GM18507 (cell line): ENCODE results near the gene MRPL11.
"Not testable (repeated sequence)": the region's sequence is repeated elsewhere in the genome, so short reads cannot be mapped to it uniquely, and the experiment has no call there.

Experiments used
- DNase-seq: peaks from one replicate; pipeline ENCODE4 v3.0.0; 2011; ENCODE audit warnings: low read depth; ENCODE audit not compliant: insufficient read length; ENCODE audit errors: extremely low spot score
- FAIRE-seq: peaks from 2 replicates; lab custom pipeline; 2011; peaks lifted over from hg19 to GRCh38; lab: Jason Lieb, UNC

The MRPL11 gene

DNA sequence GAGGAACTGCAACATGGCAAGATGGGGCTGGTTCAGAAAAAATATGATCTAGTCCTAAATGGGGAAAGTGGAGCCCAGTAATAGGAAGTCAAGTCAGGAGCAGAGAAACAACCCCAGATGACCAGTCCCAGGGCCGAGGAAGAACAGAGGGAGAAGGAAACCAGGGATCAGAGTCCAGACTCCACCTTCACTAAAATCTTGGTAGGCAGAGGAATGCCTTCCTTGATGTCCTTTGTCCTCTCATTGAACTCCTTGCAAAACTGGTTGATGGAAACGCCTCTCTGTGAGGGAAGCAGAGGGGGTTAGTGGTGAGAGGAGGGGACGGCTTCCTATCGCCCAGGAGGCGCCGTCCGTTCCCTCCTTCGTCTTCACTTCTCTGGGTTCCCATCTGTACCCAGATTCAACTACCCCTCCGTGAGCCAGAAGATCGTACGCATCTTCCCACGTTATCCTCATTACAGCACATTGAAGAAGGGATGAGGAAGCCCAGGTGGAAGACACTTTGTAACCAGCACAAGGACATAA, 607 bp downstream of the MRPL11 start:
- DNase-seq (no peak), FAIRE-seq (no peak)

DNA sequence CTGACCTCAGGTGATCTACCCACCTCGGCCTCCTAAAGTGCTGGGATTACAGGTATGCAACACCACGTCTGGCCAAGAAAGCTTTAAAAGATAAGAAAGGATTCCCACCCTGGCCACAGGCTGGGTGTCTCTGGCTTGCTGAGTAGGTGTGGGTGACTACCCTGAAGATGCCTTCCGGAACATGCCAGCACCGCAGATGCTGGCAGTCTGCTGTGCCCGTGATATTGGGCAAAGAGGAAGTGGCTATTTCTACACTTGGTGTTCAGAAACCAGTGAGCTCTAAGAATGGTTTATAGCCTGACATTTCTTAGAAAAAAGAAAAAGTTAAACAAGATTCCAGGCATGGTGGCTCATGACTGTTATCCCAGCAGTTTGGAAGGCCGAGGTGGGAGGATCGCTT, 6.1 kb downstream of the MRPL11 start:
- DNase-seq (no peak), FAIRE-seq (no peak)

DNA sequence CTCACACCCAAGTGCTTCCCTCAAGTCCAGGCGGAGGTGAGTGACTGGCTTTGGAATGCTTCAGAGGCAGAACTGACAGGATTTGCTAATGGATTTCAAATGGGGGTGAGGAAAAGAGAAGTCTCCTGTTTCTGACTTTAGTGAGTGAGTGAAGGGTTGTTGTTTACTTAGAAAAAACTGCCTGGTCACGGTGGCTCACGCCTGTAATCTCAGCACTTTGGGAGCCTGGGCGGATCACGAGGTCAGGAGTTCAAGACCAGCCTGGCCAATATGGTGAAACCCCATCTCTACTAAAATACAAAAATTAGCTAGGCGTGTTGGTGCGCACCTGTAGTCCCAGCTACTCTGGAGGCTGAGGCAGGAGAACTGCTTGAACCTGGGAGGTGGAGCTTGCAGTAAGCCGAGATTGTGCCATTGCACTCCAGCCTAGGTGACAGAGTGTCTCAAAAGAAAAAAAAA, 6.7 kb downstream of the MRPL11 start:
- DNase-seq, FAIRE-seq: not testable (repeated sequence)

DNA sequence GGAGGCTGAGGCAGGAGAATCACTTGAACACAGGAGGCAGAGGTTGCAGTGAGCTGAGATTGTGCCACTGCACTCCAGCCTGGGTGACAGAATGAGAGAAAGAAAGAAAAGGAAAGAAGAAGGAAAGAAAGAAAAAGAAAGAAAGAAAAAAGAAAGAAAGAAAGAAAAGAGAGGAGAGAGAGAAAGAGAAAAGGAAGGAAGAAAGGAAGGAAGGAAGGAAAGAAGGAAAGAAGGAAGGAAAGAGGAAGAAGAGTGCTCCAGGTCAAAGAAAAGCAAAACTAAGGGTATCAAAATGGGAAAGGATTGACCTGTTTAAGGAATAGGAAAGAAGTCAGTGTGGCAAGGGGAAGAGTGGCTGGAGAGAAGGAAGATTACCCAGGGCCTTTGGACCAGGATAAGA, 7.4 kb downstream of the MRPL11 start:
- not testable (repeated sequence) for FAIRE-seq, DNase-seq

DNA sequence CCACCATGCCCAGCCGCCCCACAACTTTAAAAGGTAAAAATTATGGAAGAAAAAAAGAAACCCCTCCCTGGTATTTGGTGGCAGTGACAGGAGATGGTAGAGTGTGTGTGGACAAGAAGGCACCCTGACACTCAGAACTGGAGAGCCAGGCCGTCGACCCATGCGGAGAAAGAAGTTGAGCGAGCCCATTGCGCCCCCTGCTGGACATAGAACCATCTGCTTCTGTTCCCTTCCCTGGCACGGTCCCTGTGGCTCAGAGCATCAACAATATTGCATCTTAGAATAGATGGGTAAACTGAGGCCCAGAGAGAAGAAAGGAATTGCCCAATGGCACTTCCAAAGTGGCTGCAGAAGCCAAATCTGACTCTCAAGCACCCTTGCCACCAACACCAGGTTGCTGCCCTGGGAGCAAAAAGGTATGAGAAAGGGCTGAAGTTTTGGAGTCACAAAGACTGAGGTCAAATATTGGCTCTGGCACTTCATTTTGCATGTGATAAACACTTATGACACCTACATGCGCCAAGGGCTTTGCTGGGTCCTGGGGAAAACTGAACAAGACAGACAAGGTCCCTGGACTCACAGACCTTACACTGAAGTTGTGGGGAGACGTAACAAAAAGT, 8.6 kb downstream of the MRPL11 start:
- DNase-seq, result peak; percentile 61
- FAIRE-seq, result peak; percentile 84

DNA sequence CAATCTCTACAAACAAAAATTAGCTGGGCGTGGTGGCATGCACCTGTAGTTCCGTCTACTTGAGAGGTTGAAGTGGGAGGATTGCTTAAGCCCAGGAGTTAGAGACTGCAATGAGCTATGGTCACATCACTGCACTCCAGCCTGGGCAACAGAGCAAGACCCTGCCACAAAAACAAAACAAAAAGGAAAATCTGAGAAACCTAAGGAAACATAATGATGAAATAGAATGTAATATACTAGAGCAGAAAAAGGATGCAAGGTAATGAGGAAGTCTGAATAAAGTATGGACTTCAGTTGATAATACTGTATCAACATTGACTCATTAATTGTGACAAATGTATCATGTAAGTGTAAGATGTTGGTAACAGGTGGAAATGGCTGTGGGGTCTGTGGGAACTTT, 9.7 kb downstream of the MRPL11 start:
- DNase-seq (no peak), FAIRE-seq (no peak)

DNA sequence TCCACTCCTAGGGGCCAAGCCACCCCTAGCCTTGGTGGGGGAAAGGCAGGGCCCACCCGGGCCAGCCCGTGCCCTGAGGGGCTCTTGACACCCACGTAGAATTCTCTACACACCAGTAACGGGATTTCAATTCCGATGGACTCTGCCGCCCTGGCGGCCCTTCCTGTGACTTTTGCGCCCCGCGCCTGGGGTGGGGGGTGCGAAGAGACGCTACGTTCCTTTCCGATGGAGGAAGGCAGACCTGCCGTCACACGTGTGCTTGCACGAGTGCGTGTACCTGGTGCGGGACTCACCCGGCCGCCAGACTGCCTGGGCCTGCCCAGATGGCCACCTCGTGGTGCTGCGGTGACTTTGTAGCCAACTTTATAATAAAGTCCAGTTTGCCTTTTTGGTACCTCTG, 12.3 kb downstream of the MRPL11 start:
- FAIRE-seq, result no peak

DNA sequence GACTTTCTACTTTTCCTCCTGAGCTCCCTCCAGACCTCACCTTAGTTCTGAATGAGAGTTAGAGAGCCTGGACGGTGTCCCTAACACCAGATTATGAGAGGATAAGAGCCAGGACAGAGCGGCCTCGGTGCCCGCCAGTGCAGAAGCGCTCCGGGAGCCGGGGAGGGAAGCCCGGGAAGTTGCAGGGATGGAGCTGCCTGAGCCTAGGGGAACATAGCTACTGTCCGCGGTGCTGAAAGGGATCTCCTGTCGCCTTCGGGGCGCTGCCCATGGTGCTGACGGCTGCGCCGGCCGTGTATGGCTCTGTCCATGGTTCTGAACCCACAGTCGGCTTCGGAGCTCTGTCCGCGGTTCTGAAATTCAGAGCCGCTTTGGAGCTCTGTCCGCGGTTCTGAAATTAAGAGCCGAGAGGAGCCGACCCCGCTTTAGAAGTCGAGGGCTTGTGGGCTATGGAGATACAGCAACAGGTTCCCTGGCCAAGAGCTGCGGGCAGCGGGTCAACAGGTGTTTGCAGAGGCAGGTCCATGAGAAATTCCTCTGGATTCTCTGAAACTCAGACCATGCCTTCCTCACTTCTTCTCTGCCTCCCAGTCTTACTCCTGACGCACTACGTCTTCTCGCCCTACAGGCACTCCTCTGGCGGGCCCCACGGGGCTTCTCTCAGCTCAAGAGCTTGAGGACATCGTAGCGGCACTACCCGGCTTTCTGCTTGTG, 17.0 kb downstream of the MRPL11 start:
- DNase-seq (peak; percentile 75), FAIRE-seq (peak; percentile 83)

More for the DNA sequence above, 12.3 kb downstream of the MRPL11 start:
- no peak for DNase-seq

DNA sequence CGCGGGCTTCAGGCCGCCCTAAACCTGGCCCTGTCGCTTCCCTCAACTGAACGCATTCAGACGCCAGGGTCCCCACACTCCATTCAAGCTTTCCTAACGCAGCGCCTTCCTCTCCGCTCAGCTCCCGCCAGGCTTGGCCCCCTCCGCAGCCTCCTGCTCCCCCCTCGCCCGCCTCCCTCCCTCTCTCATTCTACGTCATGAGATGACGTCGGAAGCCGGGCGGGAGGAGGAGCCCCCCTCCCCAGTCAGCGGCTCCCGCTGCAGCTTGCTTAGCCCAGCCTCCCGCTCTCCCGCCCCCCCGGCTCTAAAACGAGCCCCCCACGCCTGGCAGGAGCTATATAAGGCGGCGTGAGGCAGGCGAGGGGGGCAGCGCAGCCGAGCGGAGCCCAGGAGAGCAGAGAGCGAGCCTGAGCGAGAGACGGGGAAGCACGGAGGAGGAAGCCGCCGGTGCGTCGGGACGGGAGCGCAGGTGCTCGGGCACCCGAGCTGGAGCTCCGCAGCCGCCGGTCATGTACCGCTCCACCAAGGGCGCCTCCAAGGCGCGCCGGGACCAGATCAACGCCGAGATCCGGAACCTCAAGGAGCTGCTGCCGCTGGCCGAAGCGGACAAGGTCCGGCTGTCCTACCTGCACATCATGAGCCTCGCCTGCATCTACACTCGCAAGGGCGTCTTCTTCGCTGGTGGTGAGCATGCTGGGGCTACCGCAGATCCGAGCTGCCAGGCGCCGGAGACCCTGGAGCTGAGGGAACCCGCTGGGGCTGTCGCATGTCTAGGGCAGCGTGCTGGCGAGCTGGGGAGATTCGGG, 17.8 kb downstream of the MRPL11 start, which contains the start of gene NPAS4:
Gene NPAS4 (plus strand): TSS at position 365 of the 806 bp plus-strand sequence. CDS start 145 bp downstream, at position 510.
- no peak for DNase-seq
- FAIRE-seq, result no peak

DNA sequence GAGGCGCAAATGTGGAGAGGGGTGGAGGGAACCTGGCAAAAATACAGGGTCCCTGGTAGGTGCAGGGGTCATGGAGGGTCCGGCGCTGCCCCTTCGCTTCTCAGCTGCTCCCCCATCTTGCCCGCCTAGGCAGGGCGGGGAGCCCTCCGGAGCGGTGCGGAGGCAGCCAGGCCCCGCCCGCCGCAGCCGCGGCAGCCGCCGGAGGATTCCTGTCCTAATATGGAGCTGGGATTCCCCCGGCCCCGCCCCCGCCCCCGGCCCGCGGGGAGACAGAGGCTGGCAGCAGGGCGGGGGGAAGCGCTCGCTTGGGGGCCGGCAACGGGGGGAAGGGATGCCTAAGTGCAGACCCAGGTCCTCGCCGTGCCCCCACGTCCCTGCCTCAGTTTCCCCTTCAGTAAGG, 18.8 kb downstream of the MRPL11 start:
- DNase-seq (no peak), FAIRE-seq (no peak)

DNA sequence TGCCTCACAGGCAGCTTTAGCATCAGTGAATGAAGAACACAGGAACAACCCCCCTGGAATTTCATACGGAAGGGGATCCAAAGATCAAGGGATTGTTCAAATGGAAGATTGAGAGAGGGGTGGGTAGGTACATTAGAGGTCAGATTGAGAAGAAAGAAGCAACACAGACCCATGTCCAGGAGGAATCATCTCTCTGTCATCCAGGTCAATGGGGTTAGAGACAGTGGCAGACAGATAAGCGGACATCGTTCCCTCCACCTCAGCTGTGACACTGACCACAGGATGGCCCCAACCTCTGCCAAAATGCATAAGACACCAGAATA, 19.7 kb downstream of the MRPL11 start:
- no peak for FAIRE-seq
- DNase-seq, result no peak

DNA sequence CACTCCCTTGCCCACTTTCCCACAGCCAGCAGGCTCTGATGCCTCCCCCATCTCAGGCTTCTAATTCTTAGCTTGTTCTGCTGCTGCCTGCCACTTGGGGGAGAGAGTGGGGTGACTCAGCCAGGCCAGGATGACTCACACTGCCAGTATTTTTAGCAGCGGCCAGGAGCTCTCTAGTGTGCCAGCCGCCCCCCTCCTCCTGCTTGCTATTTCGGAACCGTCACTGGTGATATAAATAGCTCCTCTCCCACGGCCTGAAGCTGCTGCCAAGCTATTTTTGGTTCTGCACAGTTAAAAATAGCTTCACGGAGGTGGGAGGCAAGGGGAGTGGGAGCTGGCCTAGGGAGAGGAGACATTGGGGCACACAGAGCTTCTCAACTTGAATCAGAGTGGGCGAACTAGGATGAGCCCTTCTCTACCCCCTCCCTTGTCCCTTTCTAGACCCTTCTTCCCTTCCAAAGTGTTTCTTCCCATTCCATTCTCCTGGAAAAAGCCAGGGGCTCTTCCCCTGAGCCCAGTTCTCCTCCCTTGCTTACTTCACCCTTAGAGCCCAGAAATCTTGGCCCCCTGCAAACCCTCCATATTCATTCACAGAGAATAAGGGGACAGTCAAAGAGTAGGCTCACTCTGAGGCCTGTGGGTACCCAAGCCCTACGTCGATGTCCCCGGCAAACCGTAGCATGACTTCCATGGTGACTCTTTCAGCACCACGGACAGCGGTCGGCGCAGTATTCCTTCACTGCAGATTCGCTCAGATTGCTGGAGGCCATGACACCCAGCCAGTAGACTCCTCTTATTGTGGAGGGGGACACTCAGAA, 20.3 kb downstream of the MRPL11 start:
- no peak for DNase-seq
- peak; percentile 36 for FAIRE-seq

DNA sequence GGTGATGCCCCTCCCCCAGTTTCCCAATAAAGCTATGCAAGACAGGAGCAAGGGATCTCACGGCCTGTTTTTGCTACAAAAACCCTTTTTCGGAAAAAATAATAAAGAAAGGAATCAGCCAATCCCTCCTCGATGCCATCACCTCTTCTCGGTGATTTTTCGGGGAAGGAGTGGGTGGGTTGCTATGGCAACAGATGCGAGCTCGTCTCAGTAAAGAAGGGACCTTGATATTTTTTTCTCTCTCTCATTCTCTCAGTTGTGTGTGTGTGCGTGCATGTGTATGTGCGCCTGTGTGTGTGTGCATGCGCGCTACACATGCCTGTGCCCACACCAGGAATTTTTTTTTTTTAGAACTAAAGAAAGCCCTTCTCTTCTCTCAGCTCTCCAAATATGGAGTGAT, 21.6 kb downstream of the MRPL11 start:
- FAIRE-seq (no peak), DNase-seq (no peak)

DNA sequence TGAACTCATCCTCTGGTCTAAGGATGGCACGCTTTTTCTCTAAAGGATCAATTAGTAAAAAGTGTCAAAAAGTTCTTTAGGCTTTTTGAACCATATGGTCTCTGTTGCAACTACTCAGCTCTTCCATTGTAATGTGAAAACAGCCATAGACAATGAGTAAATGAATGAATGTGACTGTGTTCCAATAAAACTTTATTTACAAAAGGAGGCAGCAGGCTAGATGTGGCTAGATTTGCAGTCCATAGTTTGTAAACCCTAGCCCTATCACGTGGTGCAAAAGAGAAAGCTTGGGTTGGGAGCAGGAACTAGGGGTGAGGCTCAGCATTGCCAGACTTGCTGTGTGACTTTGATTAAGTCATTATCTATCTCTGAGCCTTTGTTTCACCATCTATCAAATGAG, 23.2 kb downstream of the MRPL11 start:
- FAIRE-seq, result no peak
- no peak for DNase-seq

DNA sequence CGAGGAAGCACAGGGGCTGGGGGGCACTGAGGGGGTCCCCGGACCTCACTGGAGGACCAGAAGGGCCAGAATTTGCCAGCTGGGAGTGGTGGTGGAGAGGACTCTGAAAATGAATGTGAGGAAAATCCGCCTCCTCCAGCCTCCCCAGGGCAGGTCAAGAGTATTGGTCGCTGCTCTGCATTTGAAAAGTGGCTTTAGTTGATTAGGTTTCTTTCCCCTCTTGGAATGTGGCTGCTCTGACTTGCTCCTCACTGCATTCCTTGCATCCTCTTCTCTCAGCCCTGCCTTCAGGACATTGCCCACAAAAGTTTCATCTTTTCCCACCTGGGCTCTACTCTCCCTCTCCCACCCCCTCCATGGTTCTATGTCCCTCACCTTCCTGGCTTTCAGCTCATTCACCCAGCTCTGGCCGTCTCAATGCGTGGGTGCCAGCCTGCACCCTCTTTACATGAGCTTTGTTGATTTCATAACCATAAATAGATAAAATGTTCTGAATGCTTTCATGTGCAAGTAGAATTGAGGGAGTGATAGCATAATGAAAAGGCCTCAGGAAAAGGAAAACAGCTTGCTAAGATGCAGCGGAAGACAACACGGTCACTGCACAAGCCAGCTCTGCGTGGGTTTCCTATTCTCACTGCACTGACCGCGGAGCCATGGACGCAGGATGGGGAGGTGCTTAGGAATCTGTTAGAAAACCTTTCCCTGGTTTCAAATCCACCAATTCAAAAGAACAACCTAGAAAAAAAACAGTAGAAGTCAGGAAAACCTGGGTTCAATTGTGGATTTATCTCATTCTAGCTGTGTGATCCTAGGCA, 24.3 kb downstream of the MRPL11 start:
- FAIRE-seq, result no peak

DNA sequence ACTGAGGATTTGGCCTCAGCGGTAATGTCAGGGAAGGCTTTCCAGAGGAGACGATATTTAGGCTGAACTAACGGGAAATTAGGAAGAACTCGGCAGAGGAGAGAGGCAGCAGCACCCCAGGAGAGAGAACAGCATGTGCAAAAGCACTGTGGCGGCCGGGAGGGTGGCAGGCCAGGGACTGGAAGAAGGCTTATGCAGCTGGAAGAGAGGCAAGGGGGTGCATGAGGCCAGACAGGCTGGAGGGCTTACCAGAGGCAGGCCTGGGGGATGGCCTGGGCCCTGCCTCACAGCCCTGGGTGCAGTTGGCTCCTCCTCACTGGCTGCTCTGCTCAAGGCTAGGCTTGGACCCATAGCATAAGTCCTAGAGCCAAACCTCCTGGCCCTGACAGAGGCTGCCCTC, 25.5 kb downstream of the MRPL11 start:
- DNase-seq (no peak), FAIRE-seq (no peak)

More for the DNA sequence above, 24.3 kb downstream of the MRPL11 start:
- no peak for DNase-seq

DNA sequence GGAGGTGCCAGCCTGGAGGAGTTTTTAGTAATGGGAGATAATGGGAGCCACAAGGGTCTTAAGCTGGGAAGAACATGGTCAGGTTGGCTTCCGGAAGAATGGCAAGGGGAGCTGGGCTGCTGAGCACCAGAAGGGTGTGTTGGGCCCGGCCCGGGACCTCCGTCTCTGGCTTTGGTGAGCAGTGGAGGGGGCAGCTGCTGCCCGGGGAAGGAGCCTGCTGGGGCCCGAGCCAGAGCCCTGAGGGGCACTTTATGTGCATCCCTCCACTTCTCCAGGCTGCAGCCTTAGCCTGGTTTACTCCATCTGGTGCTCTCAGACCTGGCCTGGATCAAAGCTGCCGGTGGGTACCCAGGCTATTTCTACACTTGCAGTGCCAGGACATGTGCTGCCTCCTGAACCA, 26.5 kb downstream of the MRPL11 start:
- no peak for FAIRE-seq
- DNase-seq, result no peak

DNA sequence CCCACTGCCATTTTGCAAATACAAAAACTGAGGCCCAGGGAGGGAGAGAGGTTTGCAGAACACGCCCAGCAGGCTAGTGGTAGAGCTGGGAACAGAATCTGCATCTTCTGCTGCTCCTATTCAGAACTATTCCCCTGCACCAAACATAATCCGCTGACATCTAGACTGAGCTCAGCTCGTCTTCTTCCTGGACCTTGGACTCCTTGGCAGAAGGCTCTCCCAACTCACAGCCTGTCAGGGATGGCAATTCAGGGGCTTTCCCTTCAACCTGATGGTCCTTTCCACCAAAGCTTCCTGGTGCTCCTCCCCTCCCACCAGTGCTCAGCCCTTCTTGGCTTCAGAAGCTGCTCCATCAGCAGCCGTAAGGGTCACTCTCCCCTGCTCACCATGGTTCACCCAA, 27.3 kb downstream of the MRPL11 start:
- no peak for FAIRE-seq
- DNase-seq, result no peak

DNA sequence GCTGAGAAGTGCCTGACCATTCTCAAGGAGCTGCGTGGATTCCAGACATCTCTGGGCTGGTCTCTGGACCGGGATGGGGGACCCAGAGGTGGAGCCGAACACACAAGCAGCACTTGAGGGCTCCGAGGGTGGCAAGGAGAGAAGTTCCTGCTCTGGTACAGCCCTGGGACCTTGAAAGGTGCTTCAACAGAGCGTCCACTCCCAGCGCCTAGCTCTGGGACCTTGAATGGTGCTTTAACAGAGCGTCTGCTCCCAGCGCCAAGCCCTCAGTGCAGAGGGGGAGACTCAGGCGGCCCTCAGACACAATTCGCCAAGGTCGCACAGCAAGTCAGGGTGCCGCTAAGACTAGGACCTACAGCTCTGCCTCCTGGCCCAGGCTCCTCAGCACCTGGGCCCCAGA, 28.5 kb downstream of the MRPL11 start:
- DNase-seq (no peak), FAIRE-seq (no peak)
